ENCODE data around the gene GMPR2. TPM values are rescaled to one million over a fixed set of nuclear protein-coding genes. Genes with fewer than 3 reads are reported as not detected.

GMPR2 gene
- total and polyA plus RNA-seq, 2 of the 13 experiments (the other 11 are each of a cell fraction or from before 2014, with no cell fraction given) = 210 to 273 TPM

DNA sequence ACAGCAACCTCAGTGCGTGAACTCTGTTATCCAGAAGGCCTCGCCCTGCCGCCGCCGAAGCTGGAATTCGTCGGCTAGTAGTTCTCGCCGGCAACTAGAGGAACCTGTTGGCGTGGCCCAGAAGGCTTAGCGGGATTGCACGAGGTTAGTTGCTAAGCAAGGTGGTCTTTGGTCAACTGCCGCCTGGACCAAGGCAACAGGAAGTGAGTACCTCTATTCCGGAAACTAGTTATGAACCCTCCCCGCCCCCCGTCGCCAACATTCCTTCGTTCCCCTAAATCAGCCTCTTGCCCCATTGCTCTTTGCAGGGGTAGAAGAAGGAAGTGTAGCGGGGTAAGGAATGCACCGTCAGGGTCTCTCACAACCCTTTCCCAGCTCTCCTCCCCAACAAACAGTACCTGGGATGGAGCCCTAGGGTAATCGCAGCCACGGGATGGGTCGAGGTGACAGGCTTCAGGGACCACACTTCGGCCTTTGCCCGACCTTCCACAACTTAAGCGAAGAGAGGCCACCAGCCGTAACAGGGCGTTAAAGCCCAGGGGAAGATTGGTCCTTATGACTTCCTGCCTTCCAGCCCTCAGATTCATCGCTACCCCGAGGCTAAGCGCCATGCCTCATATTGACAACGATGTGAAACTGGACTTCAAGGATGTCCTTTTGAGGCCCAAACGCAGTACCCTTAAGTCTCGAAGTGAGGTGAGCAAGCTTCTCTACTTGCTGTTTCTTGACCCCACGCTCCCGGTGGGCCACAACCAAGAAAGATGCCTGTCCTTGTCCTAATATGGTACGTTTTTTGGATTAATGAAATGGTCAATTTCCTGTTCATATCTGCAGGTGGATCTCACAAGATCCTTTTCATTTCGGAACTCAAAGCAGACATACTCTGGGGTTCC lies at the start of gene GMPR2 (continued):
- TF ChIP-seq, protein P1, sequence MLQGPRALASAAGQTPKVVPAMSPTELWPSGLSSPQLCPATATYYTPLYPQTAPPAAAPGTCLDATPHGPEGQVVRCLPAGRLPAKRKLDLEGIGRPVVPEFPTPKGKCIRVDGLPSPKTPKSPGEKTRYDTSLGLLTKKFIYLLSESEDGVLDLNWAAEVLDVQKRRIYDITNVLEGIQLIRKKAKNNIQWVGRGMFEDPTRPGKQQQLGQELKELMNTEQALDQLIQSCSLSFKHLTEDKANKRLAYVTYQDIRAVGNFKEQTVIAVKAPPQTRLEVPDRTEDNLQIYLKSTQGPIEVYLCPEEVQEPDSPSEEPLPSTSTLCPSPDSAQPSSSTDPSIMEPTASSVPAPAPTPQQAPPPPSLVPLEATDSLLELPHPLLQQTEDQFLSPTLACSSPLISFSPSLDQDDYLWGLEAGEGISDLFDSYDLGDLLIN (CRISPR knock-in tag; IDR thresholded peaks at IDR 0.05; ENCODE audit: borderline replicate concordance) = peak; percentile 93; the same call in 1 of the 2 replicates
- TF ChIP-seq ZNF616 (CRISPR knock-in tag; IDR thresholded peaks at IDR 0.05; ENCODE audit: low read depth) = peak; percentile 91
- TF ChIP-seq, protein P2, sequence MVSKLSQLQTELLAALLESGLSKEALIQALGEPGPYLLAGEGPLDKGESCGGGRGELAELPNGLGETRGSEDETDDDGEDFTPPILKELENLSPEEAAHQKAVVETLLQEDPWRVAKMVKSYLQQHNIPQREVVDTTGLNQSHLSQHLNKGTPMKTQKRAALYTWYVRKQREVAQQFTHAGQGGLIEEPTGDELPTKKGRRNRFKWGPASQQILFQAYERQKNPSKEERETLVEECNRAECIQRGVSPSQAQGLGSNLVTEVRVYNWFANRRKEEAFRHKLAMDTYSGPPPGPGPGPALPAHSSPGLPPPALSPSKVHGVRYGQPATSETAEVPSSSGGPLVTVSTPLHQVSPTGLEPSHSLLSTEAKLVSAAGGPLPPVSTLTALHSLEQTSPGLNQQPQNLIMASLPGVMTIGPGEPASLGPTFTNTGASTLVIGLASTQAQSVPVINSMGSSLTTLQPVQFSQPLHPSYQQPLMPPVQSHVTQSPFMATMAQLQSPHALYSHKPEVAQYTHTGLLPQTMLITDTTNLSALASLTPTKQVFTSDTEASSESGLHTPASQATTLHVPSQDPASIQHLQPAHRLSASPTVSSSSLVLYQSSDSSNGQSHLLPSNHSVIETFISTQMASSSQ (IDR thresholded peaks at IDR 0.05; ENCODE audit: low read depth) = peak; percentile 26; the same call in 1 of the 2 replicates
- TF ChIP-seq, protein P2 (CRISPR knock-in tag; IDR thresholded peaks at IDR 0.05; ENCODE audit: borderline replicate concordance) = peak; percentile 45; the same call in 1 of the 2 replicates
- peak; percentile 66; the same call in 1 of the 2 replicates for TF ChIP-seq SNAPC2 (CRISPR knock-in tag; IDR thresholded peaks at IDR 0.05)
- 0 out of 2 replicates have a peak, but pooled peaks have one; percentile 80 for TF ChIP-seq ZNF773 (CRISPR knock-in tag; IDR thresholded peaks at IDR 0.05; ENCODE audit: borderline replicate concordance)
- TF ChIP-seq, protein P3, sequence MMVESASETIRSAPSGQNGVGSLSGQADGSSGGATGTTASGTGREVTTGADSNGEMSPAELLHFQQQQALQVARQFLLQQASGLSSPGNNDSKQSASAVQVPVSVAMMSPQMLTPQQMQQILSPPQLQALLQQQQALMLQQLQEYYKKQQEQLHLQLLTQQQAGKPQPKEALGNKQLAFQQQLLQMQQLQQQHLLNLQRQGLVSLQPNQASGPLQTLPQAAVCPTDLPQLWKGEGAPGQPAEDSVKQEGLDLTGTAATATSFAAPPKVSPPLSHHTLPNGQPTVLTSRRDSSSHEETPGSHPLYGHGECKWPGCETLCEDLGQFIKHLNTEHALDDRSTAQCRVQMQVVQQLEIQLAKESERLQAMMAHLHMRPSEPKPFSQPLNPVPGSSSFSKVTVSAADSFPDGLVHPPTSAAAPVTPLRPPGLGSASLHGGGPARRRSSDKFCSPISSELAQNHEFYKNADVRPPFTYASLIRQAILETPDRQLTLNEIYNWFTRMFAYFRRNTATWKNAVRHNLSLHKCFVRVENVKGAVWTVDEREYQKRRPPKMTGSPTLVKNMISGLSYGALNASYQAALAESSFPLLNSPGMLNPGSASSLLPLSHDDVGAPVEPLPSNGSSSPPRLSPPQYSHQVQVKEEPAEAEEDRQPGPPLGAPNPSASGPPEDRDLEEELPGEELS (CRISPR knock-in tag; IDR thresholded peaks at IDR 0.05) = no peak; the same call in 1 of the 2 replicates
- TF ChIP-seq, protein P4, sequence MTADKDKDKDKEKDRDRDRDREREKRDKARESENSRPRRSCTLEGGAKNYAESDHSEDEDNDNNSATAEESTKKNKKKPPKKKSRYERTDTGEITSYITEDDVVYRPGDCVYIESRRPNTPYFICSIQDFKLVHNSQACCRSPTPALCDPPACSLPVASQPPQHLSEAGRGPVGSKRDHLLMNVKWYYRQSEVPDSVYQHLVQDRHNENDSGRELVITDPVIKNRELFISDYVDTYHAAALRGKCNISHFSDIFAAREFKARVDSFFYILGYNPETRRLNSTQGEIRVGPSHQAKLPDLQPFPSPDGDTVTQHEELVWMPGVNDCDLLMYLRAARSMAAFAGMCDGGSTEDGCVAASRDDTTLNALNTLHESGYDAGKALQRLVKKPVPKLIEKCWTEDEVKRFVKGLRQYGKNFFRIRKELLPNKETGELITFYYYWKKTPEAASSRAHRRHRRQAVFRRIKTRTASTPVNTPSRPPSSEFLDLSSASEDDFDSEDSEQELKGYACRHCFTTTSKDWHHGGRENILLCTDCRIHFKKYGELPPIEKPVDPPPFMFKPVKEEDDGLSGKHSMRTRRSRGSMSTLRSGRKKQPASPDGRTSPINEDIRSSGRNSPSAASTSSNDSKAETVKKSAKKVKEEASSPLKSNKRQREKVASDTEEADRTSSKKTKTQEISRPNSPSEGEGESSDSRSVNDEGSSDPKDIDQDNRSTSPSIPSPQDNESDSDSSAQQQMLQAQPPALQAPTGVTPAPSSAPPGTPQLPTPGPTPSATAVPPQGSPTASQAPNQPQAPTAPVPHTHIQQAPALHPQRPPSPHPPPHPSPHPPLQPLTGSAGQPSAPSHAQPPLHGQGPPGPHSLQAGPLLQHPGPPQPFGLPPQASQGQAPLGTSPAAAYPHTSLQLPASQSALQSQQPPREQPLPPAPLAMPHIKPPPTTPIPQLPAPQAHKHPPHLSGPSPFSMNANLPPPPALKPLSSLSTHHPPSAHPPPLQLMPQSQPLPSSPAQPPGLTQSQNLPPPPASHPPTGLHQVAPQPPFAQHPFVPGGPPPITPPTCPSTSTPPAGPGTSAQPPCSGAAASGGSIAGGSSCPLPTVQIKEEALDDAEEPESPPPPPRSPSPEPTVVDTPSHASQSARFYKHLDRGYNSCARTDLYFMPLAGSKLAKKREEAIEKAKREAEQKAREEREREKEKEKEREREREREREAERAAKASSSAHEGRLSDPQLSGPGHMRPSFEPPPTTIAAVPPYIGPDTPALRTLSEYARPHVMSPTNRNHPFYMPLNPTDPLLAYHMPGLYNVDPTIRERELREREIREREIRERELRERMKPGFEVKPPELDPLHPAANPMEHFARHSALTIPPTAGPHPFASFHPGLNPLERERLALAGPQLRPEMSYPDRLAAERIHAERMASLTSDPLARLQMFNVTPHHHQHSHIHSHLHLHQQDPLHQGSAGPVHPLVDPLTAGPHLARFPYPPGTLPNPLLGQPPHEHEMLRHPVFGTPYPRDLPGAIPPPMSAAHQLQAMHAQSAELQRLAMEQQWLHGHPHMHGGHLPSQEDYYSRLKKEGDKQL (CRISPR knock-in tag; IDR thresholded peaks at IDR 0.05; ENCODE audit: low read depth) = peak; percentile 10; the same call in 1 of the 2 replicates
- TF ChIP-seq ATF7-NPFF (CRISPR knock-in tag; IDR thresholded peaks at IDR 0.05; ENCODE audit: low read depth) = peak; percentile 86; the same call in 1 of the 2 replicates
- peak; percentile 52; the same call in 1 of the 2 replicates for TF ChIP-seq ZNF572 (CRISPR knock-in tag; IDR thresholded peaks at IDR 0.05)
- TF ChIP-seq TRIM24 (CRISPR knock-in tag; IDR thresholded peaks at IDR 0.05) = no peak
- no peak for TF ChIP-seq ZNF549 (CRISPR knock-in tag; IDR thresholded peaks at IDR 0.05)
- TF ChIP-seq ZNF354B (CRISPR knock-in tag; IDR thresholded peaks at IDR 0.05) = peak; percentile 89; the same call in 1 of the 2 replicates
